Stimulated activated CD4-positive, alpha-beta T cell treated with anti-CD3 and anti-CD28 coated beads, Interleukin-12 subunit alpha, Interleukin-12 subunit beta, amount 100 ng/mL, for 48 hours (primary cell): ENCODE data around the gene ZNF341.
"Not testable (repeated sequence)": the region's sequence is repeated elsewhere in the genome, so short reads cannot be mapped to it uniquely, and the experiment has no call there.

ENCODE experiments used
- DNase-seq, 3 donors: peaks; one replicate each; pipeline ENCODE4 v3.0.0-alpha.2; 2020; ENCODE audit warnings: low read depth in 2 of 3, low spot score in 1 of 3

The ZNF341 gene

GRCh38 chr20:33791959-33792597 is 60.3 kb downstream of the ZNF341 start:
- peak in 2 of 3 donors; percentile 26 to 52 for DNase-seq

DNA sequence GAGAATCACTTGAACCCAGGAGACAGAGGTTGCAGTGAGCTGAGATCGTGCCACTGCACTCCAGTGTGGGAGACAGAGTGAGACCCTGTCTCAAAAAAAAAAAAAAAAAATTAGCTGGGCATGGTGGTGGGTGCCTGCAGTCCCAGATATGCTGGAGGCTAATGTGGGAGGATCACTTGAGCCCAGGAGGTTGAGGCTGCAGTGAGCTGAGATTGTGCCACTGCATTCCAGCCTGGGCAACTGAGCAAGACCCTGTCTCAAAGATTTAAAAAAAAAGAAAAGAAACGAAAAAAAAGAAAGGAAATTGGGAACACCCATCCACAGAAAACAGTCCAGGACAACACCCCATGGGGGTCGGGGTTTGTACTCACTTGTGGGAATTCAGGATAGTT is 60.8 kb downstream of the ZNF341 start:
- DNase-seq = not testable (repeated sequence)

- no peak for DNase-seq
These were observed 61.5 kb downstream of the ZNF341 start for GRCh38 chr20:33793011-33793931.

GRCh38 chr20:33796263-33796906 is 64.6 kb downstream of the ZNF341 start:
- DNase-seq = no peak

- no peak for DNase-seq
These were observed 65.2 kb downstream of the ZNF341 start for GRCh38 chr20:33796907-33797544.

GRCh38 chr20:33798444-33798843 is 66.6 kb downstream of the ZNF341 start:
- DNase-seq = no peak

- no peak for DNase-seq
These were observed 72.1 kb downstream of the ZNF341 start for GRCh38 chr20:33803921-33804337.

- DNase-seq = no peak
These were observed 76.6 kb downstream of the ZNF341 start for GRCh38 chr20:33808388-33808787.

GRCh38 chr20:33810259-33810658 is 78.5 kb downstream of the ZNF341 start:
- no peak for DNase-seq

DNA sequence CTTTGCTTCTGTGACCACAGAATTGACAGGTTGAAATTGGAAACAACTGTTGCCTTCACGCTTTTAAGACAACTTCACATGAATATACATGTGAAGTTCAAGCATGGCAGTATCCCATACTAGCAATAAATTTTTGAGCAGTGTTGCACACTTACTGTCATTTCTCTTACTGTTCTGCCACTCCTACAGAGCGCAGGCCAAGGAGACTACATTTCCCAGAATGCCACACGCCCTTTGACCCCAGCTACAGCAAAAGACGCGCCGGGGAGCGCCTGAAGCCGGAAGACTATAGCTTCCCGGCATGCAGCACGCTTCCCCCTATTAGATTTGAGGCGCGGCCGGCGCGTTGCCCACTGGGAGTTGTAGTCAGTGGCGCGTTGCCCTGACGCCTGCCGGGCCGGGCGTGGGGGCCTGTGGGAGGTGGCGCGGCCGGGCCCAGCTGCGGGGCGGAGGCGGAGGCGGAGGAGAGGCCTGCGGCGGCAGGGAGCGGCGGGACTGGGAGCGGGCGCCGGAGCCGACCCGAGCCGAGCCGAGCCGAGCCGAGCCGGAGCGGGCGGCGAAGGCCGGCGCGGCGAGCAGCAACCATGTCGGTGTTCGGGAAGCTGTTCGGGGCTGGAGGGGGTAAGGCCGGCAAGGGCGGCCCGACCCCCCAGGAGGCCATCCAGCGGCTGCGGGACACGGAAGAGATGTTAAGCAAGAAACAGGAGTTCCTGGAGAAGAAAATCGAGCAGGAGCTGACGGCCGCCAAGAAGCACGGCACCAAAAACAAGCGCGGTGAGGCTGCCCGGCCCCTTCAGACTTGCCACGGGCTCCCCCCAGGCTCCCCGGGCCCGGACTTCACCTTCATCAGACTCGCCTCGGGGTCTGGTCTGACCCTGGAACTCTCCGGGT is 79.3 kb downstream of the ZNF341 start, which contains the start of gene CHMP4B:
Gene CHMP4B, plus strand, starts transcription at position 464 of the 891 bp plus-strand sequence. Its CDS starts 121 bp downstream, at position 585.
- DNase-seq = peak; percentile 95 to 97 (median 96)

GRCh38 chr20:33811776-33812151 is 80.0 kb downstream of the ZNF341 start:
- DNase-seq = no peak

DNA sequence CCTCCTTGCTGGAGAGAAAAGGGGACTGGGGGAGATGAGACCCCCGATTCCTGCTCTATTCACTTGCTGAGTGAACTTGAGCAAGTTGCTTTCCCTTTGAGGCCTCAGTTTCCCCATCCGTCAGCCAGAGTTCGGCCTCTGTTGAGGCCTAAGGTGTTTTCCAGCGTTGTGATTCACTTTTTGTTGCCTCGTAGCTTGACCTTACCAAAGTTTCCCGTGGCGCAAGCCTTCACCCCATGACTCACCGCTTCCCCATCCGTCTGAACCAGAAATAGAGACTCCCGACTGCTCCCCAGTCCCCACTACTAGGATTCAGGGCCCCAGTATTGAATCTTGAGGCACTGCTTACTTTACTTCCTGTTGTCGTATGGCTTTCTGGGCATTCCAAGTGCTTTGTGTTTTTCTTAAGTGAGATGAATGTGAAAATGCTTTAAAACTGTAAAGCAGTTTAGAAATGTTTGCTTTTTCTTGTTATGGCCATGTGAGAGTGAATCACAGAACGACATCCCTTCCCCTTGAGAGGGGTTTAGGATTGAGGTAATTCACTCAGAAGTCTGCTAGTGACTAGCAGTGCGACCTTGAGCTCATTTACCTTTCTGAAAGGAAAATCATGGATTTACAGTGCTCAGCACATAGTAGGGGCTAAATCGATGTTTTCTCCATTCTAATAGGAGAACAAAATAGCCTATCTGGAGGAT is 80.5 kb downstream of the ZNF341 start:
- DNase-seq = peak; percentile 23 to 37 (median 30)

DNA sequence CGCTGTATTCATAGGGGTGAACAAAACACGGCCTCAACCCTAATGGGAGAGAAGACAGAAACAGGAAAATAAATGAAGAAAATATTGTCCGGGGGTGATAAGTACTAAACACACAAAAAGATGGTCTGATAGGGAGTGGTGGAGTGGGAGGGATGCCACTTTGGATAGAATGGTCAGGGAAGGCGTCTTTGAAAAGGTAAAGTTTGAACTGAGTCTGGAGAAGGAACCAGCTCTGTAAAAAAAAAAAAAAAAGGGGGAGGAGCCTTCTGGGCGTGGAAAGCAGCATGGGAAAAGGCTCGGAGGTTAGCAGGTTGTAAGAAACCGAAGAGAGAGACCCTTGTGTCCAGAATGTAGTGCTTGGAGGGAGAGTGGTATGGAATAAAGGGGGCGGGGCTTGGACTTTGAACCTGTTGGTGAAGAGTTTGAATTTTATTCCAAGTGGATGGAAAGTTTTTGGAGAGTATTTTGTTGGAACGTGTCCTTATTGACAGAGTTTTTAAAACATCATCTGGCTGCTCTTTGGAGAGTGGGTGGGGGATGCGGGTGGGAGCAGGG is 81.2 kb downstream of the ZNF341 start:
- no peak for DNase-seq

DNA sequence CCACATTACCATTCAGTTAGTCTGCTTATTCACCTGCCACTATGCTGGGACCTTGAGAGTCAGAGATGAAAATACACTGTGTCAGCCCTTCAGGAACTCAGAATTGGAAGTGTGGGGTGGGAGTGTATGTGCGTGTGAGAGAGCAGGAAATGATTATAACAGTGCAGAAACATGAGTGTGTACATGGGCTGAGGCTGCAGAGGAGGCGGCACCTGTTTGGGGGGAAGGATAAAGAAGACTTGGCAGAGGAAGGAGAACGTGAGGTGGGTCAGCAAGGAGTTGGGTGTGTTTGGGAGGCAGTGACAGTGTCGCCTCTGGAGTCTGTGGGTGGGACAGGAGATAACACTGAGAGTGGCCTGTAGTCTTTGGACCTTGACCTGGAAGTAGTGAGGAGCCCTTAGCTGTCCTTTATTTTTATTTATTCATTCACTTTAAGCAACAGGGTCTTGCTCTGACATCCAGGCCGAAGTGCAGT is 82.5 kb downstream of the ZNF341 start:
- DNase-seq = peak in 1 of 3 donors; percentile 10

DNA sequence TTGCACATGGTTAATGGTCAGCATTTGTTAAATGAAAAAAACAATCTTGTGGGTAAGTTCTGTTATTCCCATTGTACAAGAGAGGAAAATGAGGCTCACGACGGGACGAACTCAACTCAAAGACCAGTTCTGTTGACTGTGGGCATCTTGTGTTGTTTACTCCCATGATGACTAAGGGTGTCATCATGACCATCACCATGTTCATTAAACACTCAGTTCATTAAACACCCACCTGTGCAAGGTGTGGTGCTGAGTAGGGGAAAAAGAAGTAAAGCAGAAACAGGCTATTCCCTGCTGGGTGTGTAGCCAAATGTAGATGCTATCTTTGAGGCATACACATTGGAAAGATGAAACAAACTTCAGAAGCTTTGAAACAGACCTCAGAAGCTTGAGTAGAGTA is 83.9 kb downstream of the ZNF341 start:
- DNase-seq = no peak

DNA sequence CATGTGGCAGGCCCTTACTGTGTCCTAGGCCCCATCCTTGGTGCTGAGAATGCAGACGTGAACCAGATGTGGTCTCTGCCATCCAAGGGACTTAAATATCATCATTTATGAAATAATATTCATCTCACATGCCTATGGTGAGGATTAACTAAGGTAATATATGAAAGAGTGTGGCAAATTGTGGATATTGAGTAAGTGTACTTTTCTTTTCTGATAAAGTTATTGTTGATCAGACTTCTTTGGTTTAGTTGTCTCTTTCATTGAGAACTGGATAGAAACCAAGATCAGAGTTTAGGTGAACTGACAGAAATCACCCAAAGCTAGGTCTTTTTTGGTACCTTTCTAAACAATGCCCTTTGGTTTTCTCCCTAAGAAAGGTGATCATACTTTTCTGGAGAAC is 84.4 kb downstream of the ZNF341 start:
- DNase-seq = no peak

GRCh38 chr20:33817411-33817810 is 85.6 kb downstream of the ZNF341 start:
- DNase-seq = no peak

DNA sequence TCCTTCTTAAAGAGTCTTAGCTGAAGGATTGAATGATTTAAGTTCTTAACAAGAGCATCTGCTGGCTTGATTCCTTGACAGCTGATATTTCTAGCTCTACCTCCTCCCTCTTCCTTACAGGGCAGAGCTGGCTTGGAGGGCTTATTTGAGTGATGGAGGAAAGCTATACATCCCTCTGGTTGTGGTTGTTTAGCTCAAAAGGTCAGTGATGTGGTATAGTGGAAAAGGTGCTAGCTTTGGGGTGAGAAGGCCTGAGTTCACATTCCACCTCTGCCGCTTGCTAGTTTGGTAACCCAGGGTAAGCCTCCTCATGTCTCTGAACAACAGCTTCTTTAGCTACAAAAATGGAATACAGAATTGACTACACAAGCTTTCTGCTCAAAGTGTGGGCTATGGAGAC is 87.7 kb downstream of the ZNF341 start:
- DNase-seq = no peak

GRCh38 chr20:33820362-33820761 is 88.6 kb downstream of the ZNF341 start:
- no peak for DNase-seq
